HG03196 (cell line): ENCODE measurements around the gene BICDL2.
"Not testable (repeated sequence)": the region's sequence is repeated elsewhere in the genome, so short reads cannot be mapped to it uniquely, and the experiment has no call there.

ENCODE experiments used
- ATAC-seq: cut with Tn5 transposase; IDR thresholded peaks from one replicate; pipeline ENCODE4 v1.9.1; 2021; ENCODE audit not compliant: unreplicated experiment

Gene BICDL2

DNA sequence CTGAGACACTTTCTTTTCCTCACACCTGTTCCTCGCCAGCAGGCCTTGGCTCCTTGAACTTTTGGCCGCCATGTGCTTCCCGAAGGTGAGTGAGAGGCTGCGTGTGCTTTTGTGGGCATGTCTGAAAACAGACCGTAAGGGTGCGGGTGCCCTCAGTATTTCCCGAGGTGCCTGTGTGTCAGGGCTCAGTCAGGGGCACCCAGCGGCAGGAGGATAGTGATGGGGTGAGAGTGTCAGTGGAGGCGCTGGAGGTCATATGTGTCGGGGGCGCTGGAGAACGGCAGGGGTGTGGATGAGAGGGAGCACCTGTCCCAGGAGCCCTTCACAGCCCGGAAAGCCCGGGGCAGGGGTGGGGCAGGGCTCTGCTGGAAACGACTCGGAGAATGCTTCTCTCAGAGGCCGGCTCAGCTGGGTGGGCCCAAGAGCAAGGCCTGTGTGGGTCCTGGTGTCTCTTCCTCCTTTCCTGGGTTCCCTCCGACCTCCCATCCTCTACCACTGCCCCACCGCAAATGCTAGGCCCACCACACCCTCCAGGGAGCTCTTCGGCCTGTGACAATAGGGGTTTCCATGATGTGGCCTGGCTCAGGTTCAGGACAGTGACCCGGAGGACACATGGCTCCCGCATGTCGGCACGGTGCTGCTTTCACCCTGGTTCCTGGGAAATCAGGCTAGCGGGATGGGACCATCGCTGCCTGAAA, 29.1 kb upstream of the BICDL2 start:
- no peak for ATAC-seq

DNA sequence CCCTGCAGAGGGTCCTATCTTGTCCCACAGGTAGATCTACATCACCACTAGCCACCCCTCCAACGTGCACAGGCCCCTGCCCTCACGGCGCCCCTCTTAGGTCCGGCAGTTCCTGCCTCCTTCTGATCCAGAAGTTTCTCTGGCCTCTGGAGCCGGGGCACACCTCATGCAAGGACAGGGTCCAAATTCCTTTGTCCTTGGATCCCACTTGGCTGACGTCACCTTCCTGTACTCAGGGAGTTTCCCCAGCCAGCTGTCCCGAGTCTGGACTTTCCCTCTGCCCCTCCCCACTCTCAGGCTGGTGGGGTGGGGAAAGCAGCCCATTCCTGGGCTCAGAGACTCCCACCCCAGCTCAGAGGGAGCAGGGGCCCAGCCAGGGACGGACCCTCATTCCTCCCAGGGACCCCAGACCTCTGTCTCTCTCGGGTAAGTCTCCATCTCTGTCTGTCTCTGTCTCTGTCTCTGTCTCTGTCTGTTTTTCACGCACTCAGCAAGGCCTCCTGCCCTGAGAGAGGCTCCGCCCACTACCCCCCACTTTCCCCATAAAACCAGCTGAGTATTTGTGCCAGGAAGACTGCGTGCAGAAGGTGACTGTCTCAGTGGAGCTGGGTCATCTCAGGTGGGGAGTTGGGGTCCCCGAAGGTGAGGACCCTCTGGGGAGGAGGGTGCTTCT, 28.5 kb upstream of the BICDL2 start, which contains the start of gene IL32:
TSS of gene IL32 (plus strand) at position 572 of the 673 bp plus-strand sequence. CDS start 172 bp downstream, outside the sequence.
- no peak for ATAC-seq

DNA sequence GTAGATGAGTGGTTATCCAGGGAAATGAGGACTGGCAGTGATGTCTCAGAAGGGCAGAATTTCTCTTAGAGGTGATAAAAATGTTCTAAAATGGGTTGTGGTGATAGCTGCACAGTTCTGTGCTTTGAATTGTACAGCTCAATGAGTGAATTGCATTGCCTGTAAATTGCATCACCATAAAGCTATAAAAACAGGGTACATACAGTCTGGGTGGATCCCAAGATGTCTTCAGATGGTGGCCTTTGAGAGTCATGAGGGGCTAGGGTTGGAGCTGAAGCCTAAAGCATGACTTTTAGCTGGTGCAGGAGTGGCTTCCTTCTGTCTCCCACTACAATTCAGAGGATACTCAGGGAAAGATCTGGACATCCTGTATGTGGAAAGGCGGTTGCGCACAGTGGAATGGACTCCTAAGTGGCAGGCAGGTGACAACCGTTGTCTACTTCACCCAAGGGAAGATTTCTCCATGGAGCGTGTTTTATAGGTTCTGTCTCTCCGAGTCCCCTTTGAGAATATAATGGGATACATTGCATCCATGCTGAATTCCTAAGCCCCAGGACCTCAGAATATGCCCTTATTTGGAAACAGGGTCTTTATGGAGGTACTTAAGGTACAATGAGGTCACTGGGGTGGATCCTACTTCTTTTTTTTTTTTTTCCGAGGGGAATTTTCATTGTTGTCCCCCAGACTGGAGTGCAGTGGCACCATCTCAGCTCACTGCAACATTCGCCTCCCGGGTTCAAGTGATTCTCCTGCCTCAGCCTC, 27.1 kb upstream of the BICDL2 start:
- no peak for ATAC-seq

DNA sequence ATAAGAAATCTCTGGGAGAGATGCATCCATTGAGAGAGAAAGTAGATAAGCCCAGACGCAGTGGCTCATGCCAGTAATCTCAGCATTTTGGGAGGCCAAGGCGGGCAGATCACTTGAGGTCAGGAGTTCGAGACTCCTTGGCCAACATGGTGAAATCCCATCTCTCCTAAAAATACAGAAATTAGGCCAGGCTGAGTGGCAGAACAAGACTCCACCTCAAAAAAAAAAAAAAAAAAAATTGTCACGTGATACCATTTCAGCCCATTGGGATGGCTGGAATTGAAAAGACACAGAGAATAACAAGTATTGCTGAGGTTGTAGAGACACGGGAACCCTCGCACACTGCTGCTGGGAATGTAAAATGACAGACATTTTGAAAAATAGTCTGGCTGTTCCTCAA, 25.8 kb upstream of the BICDL2 start:
- no peak for ATAC-seq

DNA sequence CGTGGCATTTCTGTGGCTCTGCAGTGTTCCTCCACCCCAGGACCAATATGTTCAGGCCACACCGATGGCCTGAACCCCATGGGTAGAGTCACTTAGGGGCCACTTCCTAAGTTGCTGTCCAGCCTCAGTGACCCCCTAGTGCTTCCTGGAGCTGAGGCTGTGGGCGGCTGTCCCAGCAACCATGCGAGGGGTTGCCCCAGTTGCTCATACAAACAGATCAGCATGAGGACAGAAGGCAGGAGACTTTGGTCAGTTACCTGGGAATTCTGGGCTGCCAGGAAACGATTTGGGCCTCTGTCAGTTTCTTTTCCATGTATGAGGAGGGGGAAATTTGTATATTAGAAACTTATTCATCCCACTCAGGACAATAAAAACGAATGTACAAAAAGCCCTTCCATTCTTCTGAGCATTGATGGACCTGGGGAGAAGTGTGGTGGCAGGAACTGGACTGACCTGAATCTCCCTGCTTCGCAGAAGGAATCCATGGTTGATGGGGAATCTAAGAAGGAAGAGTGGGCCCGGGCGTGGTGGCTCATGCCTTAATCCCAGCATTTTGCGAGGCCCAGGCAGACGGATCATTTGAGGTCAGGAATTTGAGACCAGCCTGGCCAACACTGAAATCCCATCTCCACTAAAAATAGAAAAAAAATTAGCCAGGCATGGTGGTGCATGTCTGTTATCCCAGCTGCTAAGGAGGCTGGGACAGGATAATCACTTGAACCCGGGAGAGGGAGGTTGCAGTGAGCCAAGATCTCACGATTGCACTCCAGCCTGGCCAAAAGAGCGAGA, 23.8 kb upstream of the BICDL2 start:
- no peak for ATAC-seq

DNA sequence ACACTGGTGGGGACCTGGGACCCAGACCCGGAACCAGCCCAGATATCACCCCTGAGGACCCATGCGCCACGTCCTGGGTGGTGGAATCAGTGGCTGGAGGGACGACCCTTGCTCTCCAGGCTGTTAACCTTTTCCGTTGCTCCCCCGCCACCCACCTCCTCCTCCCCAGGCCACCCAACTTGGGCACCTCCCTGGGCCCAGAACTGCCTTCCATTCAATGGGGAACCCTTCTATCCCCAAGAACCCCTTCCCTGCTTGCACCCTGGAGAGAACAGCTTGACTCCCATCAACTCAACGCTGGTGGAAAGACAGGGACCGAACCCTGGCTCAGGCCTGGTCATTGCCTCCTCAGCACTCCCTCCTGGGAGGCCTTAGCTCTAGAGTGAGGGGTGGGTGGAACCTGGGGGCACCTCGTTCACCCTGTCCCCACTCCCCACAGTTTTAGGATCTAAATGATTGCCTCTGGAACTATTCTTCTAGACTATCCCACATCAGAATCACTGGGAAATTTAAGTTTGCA, 23.0 kb upstream of the BICDL2 start:
- no peak for ATAC-seq

DNA sequence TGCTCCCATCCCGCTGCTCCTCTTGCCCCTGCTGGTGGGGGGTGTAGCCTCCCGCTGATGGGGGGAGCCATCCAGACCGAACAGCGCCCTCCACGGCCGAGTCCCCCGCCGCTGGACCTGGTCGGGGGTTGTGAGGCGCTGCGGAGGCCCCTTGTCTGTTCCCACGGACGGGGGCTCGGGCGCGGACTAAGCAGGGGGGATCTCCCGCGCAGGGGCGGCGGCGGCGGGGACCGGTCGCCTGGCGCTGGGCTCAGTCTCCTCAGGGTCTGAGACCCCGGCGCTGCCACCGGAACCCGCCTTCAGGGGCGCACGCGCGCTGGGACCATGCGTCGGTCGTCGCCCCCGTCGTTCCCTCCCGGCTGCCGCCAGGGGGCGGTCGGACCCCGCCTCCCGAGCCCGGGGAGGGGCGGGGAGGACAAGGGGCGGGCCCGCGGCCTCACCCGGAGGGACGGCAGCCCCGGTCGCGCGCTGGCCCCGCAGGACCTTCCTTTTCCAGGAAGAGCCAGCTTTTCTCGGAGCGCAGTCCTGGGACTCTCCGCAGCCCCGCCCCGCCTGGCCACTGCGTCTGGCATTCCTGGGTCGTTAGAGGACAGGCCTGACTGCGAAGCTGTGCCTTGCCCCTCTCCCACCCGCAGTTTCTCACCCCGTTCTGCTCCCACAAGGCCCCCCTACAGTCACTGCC, 22.4 kb upstream of the BICDL2 start:
- peak; percentile 75 for ATAC-seq

DNA sequence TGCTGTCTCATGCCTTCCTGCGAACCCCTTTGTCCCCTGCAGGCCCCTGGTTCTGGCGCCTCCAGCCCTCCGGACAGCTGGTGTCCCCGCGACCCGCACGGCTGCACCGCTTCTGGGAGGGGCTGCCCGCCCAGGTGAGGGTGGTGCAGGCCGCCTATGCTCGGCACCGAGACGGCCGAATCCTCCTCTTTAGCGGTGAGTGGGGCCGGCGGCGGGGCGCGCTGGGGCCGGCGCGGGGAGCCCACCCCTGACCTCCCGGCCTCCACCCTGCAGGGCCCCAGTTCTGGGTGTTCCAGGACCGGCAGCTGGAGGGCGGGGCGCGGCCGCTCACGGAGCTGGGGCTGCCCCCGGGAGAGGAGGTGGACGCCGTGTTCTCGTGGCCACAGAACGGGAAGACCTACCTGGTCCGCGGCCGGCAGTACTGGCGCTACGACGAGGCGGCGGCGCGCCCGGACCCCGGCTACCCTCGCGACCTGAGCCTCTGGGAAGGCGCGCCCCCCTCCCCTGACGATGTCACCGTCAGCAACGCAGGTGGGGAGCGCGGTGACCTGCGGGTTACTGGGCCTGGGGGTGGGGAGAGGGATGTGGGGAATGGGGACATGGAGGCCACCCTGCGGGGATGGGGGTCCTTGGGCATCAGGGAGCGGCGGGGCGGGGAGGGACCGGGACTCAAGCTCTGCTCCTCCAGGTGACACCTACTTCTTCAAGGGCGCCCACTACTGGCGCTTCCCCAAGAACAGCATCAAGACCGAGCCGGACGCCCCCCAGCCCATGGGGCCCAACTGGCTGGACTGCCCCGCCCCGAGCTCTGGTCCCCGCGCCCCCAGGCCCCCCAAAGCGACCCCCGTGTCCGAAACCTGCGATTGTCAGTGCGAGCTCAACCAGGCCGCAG, 21.6 kb upstream of the BICDL2 start:
- no peak for ATAC-seq

DNA sequence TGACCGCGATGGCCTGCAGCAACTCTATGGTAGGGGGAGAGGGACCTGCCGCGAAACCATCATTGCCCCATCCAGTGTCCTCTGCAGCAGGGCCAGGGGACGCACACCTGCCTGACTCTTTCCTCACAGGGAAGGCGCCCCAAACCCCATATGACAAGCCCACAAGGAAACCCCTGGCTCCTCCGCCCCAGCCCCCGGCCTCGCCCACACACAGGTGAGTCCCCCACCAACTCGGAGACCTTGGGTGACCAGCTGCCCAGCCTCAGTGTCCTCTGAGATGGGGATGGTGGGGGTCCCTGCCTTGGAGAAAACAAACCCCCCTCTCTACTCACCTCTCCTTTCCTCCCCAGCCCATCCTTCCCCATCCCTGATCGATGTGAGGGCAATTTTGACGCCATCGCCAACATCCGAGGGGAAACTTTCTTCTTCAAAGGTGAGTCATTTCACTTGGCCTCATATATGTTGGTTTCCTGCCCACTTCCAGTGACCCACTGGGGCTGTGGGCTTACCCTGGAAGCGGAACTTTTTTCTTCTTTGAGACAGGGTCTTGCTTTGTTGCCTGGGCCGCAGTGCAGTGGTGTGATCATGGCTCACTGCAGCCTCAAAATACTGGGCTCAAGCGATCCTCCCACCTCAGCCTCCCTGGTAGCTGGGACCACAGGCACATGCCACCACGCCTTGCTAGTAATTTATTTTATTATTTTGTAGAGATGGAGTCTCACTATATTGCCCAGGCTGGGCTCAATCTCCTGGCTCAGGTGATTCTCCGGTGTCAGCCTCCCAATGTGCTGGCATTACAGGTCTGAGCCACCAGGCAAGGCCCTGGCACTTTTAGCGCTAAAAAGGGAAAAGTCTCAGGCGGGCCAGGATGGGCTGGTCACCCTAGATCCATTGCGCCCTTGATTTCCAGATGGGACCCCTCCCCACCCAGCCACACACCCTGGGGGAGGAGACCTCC, 20.7 kb upstream of the BICDL2 start:
- no peak for ATAC-seq

DNA sequence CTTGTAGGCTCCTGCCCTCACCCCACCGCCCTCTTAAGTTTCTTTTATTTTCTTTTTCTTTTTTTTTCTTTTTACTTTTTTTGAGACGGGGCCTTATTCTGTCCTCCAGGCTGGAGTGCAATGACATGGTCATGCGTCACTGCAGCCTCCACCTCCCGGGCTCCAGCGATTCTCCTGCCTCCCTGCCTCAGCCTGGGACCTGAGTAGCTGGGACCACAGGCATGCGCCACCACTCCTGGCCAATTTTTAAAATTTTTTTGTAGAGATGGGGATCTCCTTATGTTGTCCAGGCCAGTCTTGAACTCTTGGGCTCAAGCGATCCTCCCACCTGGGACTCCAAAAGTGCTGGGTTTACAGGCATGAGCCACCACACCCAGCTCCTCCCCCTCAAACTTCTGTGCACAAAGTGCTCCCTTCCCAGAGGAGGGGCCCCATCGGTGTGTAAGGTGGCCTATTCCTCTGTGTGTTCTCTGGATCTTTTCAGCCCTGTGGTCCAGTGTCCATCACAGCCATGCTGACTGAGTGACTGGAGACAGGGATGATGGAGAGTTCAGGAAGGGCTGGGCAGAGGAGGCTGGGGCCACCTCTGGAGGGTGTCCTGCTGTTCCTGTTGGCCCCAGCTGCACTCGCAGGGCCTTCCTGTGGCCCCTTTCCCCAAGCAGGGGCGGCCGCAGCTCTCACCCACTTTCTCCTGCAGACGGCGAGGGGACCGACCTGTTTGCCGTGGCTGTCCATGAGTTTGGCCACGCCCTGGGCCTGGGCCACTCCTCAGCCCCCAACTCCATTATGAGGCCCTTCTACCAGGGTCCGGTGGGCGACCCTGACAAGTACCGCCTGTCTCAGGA, 19.8 kb upstream of the BICDL2 start:
- no peak for ATAC-seq

DNA sequence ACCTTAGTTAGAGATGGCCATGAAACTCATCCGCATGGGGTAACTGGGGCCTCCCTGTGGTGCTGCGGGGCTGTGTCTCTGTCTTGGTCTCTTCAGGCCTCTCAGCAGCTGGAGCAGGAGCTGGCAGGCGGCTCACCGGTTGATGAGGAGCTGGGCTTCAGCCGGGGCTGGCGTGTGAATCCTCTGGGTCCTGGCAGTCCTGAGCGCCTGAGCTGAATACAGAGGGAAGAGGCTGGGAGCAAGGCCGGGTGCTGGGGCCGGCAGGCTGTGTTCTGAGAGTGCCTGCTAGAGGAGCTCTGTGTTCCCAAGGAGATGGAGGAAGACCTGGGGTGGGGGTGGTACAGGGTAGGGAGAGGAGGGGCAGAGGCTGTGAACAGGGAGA, 19.0 kb upstream of the BICDL2 start:
- ATAC-seq: not testable (repeated sequence)

DNA sequence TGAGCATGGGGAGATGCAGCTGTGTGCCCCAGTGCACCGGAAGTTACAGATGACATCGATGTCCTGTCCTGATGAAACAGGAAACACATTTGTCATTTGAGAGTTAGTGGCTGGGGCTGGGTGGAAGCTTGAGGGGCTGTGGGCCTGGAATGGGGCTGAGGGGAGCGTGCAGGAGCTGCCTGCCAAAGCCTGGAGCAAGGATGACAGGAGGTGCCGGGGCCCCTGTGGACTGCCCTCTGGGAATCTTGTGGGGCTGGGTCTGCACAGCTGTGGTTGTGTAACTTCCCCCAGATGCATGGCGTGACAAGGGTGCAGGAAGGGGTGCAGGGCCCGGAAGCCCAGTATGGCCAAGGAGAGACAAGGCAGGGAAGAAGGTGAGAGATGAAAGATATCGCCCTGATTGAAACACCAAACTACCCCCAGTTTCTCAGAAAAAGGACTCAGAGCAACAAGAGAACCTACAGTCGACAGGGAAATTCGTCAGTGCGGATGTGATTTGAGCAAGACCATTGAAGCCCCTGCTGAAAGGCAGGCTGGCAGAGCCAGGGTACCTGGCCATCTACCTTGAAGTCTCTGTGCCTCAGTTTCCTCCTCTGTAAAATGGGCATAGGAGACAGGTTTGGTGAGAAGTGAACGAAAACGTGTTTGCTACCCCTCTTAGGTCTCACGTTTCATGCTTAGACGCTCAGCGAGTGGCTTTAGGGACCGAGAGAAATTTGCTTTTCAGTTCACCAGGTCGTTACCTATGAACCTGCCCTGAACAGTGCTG, 18.4 kb upstream of the BICDL2 start:
- ATAC-seq: no peak

DNA sequence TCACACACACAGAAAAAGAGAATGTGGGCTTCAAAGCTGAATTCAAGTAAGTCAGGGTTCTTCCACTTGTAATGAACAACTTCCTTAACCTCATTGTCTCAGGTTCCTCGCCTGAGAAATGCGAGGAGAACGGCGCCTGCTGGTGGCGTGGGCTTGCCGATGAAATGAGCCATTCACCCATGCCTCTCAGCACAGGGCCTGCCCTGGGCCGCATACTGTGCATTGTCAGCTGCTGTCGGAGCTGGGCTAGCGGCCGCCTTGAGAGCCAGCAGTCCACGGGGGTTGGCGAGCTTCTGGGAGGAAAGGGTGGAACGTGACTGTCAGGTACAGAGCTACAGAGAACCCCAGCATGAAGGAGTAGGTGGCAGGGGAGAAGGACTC, 16.6 kb upstream of the BICDL2 start:
- not testable (repeated sequence) for ATAC-seq

DNA sequence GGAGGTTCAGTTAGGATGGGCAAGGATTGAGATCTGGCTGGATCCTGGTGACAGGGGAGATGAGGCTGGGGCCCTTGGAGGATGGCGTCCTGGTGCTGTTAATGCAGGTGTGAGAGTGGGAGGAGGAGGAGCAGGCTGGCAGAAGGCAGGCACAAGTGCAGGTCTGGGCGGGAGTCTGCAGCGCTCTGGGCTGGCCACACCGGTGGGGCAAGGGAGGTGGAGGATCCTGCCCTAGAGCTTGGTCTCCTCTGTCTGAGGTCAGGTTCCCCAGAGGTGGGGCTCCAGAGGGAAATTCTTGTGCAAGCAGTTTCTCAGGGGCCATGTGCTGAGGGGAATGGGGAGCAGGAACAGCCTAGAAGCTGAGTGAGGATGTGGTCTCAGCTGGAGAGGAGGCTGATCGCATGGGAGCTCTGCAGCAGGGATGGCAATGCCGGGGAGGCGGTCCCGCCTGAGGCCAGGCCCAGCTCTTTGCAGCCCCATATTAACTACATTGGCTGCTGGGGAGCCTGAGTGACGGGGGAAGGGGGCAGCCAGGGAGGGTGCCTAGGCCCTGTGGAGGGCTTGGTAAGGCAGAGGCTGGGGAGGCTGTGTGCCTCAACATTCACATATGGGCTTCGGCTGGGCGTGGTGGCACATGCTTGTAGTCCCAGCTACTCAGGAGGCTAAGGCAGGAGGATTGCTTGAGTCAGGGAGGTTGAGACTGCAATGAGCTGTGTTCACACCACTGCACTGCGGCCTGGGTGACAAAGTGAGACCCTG, 16.0 kb upstream of the BICDL2 start:
- not testable (repeated sequence) for ATAC-seq

DNA sequence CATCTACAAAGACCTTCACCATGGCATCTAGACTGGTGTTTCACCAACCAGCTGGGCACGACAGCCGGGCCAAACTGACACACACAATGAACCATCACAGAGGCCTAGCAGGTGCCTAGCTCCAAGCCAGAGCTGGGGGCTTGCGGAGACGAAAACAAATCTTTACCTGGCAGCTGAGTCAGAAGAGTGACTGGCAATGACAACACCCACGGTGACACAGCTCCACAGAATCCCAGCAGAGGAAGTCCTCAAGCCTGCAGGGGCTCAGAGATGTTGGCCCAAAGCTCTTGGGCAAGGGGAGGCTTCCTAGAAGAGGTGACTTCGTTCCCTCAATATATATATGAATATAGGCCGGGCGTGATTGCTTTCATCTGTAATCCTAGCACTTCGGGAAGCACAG, 14.8 kb upstream of the BICDL2 start:
- ATAC-seq: no peak

DNA sequence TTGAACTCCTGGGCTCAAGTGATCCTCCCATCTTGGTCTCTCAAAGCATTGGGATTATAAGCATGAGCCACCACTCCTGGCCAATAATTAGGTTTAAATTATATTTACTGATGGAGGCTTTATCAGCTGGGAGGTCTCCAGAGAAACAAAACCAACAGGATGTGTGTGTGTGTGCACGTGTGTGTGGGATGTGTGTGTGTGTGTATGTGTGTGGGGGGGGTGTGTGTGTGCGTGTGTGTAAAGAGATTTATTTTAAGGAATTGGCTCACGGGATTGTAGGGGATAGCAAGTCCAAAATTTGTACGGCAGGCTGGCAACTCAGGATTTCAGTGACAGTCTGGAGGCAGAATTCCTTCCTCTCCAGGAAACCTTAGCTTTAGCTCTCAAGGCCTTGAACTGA, 14.3 kb upstream of the BICDL2 start:
- ATAC-seq: no peak
